OCI-LY1 (cell line): ENCODE results near the gene SP3.

Experiments used
- CTCF ChIP-seq: fragments of 200-600 bp; sonication (generic), shearing (Covaris generic); IDR thresholded peaks from 2 replicates; pipeline ENCODE4 v1.5.1; 2017; ENCODE audit warnings: mild to moderate bottlenecking, antibody characterized with exemption, low read length, moderate library complexity, mixed read lengths
- EZH2 ChIP-seq: fragments of 200-600 bp; sonication (generic), shearing (Covaris generic); IDR thresholded peaks from 2 replicates; pipeline ENCODE4 v1.8.0; 2017; ENCODE audit warnings: borderline replicate concordance, mixed run types, mild to moderate bottlenecking, antibody characterized with exemption, low read length, moderate library complexity, mixed read lengths

- TF ChIP-seq CTCF (no peak), EZH2 (no peak)
Observed at GRCh38 chr2:173958198-173958846, 6.9 kb downstream of the SP3 start.
